Measurements from ENCODE around the gene SRSF2. TPM values are rescaled to one million over a fixed set of nuclear protein-coding genes. Genes with fewer than 3 reads are reported as not detected.
A peak's percentile ranks its signal among the peaks of the same experiment; 100 is the strongest.

The SRSF2 gene
- total RNA-seq, 2 donors from 2014 or later: 163 to 300 TPM

DNA sequence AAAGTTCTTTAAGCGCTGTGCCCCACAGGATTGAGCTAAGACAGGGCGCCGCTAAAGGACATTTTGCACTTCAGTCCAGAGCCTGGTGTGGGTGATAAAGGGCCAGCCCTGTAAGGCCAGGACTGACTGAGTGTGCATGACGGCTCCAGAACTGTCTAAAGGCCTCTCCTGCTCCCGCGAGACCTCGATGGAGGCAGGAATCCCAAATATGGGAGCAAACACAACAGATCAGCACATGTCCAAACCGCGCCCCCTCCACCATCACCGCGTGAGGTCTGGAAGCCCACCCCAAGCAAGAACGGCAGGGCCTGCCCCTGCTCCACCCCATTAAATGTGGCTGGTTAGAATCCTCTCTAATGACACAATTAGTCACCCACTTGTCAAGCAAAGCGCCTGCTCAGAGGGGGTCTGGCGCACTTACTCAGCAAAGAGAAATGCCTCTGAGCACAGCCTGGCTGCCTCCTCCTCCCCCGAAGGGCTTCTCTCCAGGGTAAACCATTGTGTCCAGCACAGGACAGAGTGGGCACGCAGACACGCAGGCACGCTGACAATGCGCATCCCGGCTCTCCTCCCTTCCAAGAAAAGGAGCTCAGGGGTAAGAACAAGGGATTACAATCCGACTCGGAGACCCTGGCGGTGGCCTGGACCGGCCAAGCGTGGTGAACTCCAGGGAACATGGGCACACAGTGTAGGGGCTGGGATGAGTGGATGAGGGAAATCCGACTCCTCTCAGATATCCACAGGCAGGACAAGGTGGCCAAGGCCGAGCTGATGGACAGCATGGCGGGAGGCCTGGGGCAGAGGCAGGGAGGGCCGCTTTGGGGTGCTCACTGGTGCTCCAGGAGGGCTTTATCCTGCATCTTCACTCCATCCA, 27.8 kb downstream of the SRSF2 start:
- no peaks in the 10 kb centered on the region for H3K36me3 ChIP-seq
- intact Hi-C loops (cut with DNase I): no loop called here
- TF ChIP-seq, protein P1, sequence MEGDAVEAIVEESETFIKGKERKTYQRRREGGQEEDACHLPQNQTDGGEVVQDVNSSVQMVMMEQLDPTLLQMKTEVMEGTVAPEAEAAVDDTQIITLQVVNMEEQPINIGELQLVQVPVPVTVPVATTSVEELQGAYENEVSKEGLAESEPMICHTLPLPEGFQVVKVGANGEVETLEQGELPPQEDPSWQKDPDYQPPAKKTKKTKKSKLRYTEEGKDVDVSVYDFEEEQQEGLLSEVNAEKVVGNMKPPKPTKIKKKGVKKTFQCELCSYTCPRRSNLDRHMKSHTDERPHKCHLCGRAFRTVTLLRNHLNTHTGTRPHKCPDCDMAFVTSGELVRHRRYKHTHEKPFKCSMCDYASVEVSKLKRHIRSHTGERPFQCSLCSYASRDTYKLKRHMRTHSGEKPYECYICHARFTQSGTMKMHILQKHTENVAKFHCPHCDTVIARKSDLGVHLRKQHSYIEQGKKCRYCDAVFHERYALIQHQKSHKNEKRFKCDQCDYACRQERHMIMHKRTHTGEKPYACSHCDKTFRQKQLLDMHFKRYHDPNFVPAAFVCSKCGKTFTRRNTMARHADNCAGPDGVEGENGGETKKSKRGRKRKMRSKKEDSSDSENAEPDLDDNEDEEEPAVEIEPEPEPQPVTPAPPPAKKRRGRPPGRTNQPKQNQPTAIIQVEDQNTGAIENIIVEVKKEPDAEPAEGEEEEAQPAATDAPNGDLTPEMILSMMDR (IDR thresholded peaks at IDR 0.05): no peak
- peak overlapping the region; percentile 74 for H3K27ac ChIP-seq
- H3K4me3 ChIP-seq: peak overlapping the region; percentile 53
- peak; percentile 70 for DNase-seq
- no peaks in the 10 kb centered on the region for H3K27me3 ChIP-seq
- no peaks in the 10 kb centered on the region for H3K4me1 ChIP-seq
- peak overlapping the region; percentile 35 to 66 for H3K9ac ChIP-seq (ENCODE audit: low read depth in 2 of 2, low read length in 2 of 2)
- no peaks in the 10 kb centered on the region for H3K9me3 ChIP-seq

DNA sequence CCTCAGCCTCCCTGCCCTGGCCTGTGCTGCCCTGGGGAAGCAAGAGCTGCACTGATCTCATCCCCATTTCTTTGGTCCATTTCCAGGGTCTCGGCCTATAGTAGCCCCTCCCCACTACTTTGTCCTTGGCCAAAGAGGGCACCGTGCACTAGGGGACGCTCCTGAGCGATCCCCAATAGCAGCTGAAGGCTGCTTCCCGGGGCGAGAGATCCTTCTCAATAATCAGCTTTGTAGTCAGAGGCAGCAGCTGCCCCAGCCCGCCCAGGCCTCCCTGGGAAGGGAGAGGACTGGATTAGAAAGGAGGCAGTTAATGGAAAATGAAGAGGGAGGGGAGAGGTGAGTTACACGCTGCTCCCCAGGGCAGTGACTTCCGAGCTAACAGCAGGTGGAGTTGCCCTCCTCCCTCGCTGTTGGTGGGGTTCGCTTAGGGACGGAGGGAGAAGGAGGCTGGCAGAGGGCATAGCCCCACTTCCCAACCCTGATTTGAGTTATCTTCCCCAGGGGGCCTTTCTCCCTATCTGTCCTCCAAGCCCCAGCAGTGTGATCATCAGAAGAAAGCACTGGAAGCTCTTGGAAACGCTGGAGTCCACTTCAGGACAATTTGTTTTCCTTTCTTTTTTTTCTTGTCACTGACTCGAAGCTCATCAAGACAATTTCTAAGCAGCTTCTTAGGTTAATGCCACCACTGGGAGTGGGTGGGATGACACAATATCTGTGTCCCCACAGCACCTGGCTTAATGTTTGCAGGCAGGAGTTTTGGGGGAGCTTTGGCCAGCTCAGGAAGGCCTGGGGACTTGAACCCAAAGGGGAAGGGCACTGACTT, 28.9 kb downstream of the SRSF2 start:
- intact Hi-C loops (cut with DNase I): no loop called here
- Histone ChIP-seq H3K9me3 (no peaks in the 10 kb centered on the region), H3K27ac (peak overlapping the region; percentile 74), H3K4me1 (no peaks in the 10 kb centered on the region), H3K27me3 (no peaks in the 10 kb centered on the region), H3K4me3 (no peak overlapping the region), H3K9ac (ENCODE audit: low read depth in 2 of 2, low read length in 2 of 2) (peak overlapping the region in 1 of 2 donors; percentile 35), H3K36me3 (no peaks in the 10 kb centered on the region)
- TF ChIP-seq, protein P1 (IDR thresholded peaks at IDR 0.05): no peak
- no peak for DNase-seq

DNA sequence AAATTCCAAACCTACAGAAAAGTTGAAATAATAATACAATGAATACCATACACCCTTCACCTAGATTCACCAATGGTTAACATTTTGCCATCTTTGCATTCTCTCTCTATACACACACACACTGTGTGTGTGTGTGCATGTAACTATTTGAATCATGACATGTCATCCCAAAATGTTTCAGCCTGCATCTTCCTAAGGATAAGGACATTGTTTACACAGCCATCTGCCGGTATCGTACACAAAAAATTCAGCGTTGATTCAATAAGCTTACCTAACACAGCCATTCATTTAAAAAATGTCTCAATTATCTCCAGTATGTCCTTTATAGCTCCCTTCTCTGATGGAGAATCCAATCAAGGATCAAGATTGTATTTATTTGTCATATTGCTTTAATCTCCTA, 30.3 kb downstream of the SRSF2 start:
- no peaks in the 10 kb centered on the region for H3K4me1 ChIP-seq
- intact Hi-C loops (cut with DNase I): no loop called here
- no peak overlapping the region for H3K9ac ChIP-seq (ENCODE audit: low read depth in 2 of 2, low read length in 2 of 2)
- H3K27me3 ChIP-seq: no peaks in the 10 kb centered on the region
- no peaks in the 10 kb centered on the region for H3K9me3 ChIP-seq
- no peak for DNase-seq
- no peak overlapping the region for H3K4me3 ChIP-seq
- TF ChIP-seq, protein P1 (IDR thresholded peaks at IDR 0.05): no peak
- H3K36me3 ChIP-seq: no peaks in the 10 kb centered on the region
- H3K27ac ChIP-seq: no peak overlapping the region

DNA sequence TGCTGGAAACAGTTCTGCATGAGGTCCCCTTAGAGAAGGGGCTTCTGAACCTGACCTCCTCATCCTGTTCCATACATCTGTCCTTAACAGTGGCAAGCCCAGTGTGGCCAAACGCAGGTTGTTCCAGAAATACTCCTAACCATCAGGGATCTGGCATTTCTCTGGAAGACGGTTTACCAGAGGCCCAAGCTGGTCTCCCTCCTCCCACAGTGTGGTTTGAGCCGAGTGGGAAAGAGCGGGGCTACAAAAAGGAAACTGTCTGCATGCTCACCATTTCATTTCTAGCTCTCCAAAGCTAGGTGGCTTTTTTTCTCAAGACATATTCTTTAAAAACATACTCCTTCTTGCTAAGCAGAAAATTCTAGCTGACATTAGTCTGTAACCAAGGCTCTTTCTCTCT, 32.3 kb downstream of the SRSF2 start:
- Histone ChIP-seq H3K27ac (no peak overlapping the region), H3K9ac (ENCODE audit: low read depth in 2 of 2, low read length in 2 of 2) (no peak overlapping the region), H3K36me3 (no peaks in the 10 kb centered on the region), H3K27me3 (no peaks in the 10 kb centered on the region), H3K9me3 (no peaks in the 10 kb centered on the region), H3K4me3 (no peak overlapping the region), H3K4me1 (no peaks in the 10 kb centered on the region)
- TF ChIP-seq, protein P1 (IDR thresholded peaks at IDR 0.05): no peak
- no peak for DNase-seq
- intact Hi-C loops (cut with DNase I): no loop called here

DNA sequence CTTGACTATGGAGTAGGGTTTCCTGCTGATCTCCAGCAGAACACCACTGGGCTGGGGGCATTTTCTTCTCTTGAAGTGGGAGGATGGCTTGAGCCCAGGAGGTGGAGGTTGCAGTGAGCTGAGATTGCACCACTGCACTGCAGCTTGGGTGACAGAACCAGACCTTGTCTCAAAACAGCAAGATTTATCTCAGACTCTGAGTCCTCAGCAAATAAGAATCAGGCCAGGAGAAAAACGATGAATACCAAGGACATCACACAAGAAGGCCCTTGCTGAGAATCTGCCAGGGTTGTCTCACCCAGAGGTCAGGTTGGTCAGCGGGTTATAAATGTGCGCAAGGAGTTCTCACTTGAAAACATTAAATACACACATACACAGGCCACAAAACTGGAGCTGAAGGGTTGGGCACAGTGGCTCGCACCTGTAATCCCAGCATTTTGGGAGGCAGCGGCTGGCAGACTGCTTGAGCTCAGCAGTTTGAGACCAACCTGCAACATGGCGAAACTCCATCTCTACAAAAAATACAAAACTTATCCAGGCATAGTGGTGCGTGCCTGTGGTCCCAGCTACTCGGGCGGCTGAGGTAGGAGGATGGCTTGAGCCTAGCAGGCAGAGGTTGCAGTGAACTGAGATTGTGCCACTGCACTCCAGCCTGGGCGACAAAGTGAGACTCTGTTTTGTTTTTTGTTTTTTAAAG, 34.0 kb downstream of the SRSF2 start:
- no peaks in the 10 kb centered on the region for H3K36me3 ChIP-seq
- no peaks in the 10 kb centered on the region for H3K4me1 ChIP-seq
- intact Hi-C loops (cut with DNase I): no loop called here
- H3K27ac ChIP-seq: no peak overlapping the region
- TF ChIP-seq, protein P1 (IDR thresholded peaks at IDR 0.05): no peak
- H3K9me3 ChIP-seq: no peaks in the 10 kb centered on the region
- no peak overlapping the region for H3K9ac ChIP-seq (ENCODE audit: low read depth in 2 of 2, low read length in 2 of 2)
- H3K4me3 ChIP-seq: no peak overlapping the region
- DNase-seq: no peak
- no peaks in the 10 kb centered on the region for H3K27me3 ChIP-seq
